IPS-15b (cell line): ENCODE results near the gene HILPDA.

Source experiments
- H3K27me3 ChIP-seq: one replicate; pipeline ENCODE4 v1.6.1; 2013; ENCODE audit warnings: low read length; ENCODE audit not compliant: control insufficient read depth, insufficient read depth
- H3K36me3 ChIP-seq: one replicate; pipeline ENCODE4 v1.6.1; 2013; ENCODE audit warnings: low read length; ENCODE audit not compliant: control insufficient read depth, insufficient read depth
- H3K4me1 ChIP-seq: one replicate; pipeline ENCODE4 v1.6.1; 2013; ENCODE audit warnings: mild to moderate bottlenecking, low read length; ENCODE audit not compliant: control insufficient read depth, insufficient read depth
- H3K4me3 ChIP-seq: one replicate; pipeline ENCODE4 v1.5.1; 2013; ENCODE audit warnings: low read depth, low read length
- H3K9ac ChIP-seq: one replicate; pipeline ENCODE4 v1.6.1; 2013; ENCODE audit warnings: low read depth, mild to moderate bottlenecking, low read length
- H3K9me3 ChIP-seq: one replicate; pipeline ENCODE4 v1.6.1; 2013; ENCODE audit warnings: mild to moderate bottlenecking, low read length; ENCODE audit not compliant: control insufficient read depth, insufficient read depth

HILPDA gene, protein sequence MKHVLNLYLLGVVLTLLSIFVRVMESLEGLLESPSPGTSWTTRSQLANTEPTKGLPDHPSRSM

DNA sequence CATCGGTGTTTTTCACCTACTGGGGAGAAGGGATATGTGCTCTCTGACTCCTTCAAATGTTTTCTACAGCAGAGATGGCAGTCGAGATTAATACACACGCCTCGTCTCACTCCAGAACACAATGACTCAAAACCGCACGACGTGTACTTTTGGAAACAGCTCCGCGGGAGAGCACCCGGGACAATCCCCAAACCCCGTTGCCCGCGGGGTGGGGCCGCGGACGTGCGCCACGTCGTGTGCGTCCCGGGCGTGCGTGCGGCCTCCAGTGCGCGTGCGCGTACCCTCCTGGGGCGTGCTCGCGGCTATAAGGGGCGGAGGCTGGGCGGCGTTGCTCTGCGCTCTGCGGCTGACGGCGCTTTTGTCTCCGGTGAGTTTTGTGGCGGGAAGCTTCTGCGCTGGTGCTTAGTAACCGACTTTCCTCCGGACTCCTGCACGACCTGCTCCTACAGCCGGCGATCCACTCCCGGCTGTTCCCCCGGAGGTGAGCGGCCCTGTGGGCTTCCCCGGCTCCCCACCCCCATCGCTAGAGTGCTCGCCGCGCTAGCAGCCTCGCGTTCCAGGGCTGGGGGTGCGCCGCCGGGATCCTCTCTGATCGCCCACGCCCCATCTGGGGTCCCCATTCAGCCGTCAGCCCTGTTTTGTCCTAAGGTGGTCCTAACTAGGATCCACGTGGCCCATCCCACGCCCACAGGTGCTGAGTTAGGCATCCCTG, at the start of gene HILPDA:
HILPDA (plus strand) TSS at position 336 of the 712 bp plus-strand sequence. CDS start 1,391 bp downstream, outside the sequence.
- peaks cover 21% of the 10 kb centered on the region for H3K4me1 ChIP-seq
- peaks cover 9% of the 10 kb centered on the region for H3K36me3 ChIP-seq
- H3K4me3 ChIP-seq: peak within 1 kb of the TSS; percentile 100
- peak within 1 kb of the TSS; percentile 95 for H3K9ac ChIP-seq
- no peaks in the 10 kb centered on the region for H3K9me3 ChIP-seq
- H3K27me3 ChIP-seq: no peaks in the 10 kb centered on the region

DNA sequence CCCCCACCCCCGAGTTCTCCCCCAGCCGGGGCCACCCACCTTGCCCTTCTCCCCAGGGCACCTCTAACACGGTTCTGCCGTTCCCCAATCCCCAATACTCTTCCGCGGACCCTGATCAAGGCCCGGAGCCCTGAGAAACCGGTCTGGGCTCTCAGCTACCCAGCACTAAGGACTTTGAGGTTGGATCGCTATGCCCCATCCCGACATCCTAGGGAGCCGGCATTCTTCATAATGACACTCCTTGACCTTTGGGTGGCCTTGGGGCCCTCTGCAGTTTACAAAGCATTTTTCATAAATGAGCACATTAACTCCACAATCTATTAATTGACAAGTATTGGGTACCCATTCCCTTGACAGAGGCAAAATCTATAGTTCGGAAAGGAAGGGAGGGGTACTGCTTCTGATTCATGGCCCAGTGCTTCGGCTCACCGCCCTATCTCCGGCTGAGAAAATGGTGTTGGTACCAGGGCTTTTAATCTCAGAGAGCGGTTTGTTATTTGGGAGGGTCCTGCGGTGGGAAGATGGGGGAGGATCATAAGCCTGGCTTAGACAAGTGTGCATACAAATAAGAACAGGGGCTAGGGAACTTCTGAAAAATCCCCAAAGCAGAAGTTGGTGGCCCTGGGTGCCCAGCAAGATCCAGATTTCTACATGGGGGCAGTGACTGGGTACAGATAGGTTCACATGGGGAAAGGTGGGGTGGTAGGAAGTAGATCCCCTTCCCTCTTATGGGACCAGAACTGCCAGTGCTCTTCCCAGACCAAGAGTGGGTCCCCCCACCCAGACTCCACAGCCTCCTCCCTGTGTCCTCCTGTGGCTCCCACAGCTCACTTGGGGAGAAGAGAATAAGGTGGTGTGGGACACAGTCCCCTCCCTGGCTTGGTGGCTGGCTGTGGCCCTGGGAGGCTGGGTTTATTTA, 49.1 kb upstream of the HILPDA start:
- Histone ChIP-seq H3K36me3 (no peaks in the 10 kb centered on the region), H3K9ac (no peak overlapping the region), H3K4me3 (peak overlapping the region; percentile 6), H3K4me1 (peaks cover 19% of the 10 kb centered on the region), H3K9me3 (no peaks in the 10 kb centered on the region), H3K27me3 (peaks cover 84% of the 10 kb centered on the region)

DNA sequence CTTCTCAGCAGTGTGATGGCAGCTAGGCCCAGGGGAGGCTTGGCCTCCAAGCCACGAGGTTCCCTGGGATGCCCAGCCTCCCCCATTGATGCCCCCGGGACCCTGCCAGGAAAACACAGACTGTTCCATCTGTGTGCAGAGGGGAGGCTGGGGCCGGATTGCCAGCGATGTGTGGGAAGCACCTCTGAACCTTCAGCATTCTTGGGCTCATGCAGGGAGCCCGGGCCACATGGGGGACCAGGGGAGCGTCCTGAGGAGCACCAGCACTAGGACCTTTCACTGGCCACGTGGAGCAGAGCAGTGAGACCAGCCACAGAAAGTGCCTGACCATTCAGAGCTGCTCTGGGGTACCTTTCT, 48.5 kb upstream of the HILPDA start:
- no peaks in the 10 kb centered on the region for H3K36me3 ChIP-seq
- H3K4me3 ChIP-seq: peak overlapping the region; percentile 24
- no peaks in the 10 kb centered on the region for H3K9me3 ChIP-seq
- peaks cover 19% of the 10 kb centered on the region for H3K4me1 ChIP-seq
- H3K9ac ChIP-seq: no peak overlapping the region
- H3K27me3 ChIP-seq: peaks cover 88% of the 10 kb centered on the region

DNA sequence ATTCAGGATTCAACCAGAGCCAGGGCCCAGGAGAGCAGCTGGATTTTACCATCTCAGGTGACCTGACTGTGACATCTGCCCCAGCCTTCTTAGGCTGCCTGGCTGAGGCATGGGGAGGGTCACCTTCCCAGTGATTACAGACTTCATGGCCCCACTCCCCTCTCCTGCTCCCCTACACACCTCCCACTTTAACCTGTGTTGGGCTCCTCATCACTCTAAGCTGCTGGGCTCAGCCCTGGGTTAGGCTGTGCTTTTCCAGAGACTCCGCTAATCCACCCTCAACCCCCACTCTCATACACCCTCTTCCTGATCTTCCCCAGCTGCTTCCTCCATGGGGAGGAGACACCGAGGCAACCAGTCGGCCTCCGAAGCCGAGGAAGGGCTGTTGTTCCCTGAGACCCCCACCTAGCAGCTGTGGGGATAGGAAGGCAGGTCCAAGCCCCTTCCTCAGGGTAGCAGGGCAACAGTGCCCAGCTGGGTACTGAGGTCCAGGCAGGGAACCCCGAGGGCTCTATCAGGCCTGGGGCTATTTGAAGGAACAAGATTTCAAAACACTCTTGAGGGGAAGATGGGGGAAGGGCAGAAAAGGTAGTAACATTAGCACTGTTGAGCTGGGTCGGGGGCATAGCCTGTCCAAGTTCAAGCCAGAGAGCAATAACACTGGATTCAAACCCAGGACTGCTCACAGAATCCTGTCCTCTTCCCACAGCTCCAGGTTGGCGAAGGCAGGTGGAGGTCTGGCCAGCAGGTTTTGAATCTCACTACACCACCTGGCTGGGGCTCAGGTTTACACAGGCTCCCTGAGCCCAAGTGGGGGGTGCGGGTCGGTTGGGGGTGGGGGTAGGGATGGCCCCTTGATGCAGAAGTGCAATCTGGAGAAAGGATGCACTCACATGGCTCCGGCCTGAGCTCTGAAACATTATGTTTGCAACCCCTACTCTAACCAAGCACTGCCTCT, 47.6 kb upstream of the HILPDA start:
- H3K9ac ChIP-seq: no peak overlapping the region
- no peaks in the 10 kb centered on the region for H3K36me3 ChIP-seq
- peaks cover 19% of the 10 kb centered on the region for H3K4me1 ChIP-seq
- peak overlapping the region; percentile 24 for H3K4me3 ChIP-seq
- peaks cover 84% of the 10 kb centered on the region for H3K27me3 ChIP-seq
- no peaks in the 10 kb centered on the region for H3K9me3 ChIP-seq

DNA sequence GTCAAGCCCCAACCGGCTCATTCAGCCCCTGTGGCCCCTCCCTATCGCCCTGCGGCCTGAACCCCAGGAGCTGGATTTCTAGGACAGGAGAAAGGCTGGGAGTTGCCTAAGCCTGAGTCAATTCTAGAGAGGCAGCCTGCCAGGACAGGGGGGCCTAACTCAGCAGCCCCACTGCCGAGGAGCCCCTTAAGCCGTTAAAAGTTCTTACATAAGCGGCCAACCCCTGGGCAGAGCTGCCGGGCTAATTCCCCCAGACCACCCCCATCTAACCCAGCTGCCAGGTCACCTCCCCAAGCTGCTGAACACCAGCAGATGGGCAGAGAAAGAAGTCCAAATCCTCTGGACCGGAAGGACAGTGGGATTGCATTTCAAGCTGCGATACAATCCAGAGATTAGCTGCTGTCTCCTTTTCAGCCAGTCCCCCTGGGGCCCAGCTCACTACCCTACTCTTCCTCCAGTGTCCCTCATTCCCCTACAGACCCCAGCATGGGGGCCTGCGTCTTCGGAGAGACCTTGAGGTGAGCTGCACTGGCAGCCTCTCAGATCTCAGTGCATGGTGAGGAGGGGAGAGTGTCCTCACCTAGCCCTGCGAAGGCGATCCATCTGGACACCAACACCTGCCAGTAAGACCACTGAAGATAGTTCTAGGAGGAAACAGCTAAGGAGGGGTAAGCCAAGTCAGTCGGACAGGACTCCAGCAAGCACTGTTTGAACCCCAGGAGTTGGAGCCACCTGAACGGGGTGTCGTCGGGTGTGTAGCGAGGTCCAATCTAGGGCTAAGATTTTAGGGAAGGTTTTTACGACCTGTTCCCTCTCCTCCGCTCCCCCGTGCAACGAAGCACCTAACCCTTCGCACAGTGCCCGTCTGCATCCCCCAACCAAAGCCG, 46.7 kb upstream of the HILPDA start:
- Histone ChIP-seq H3K9me3 (no peaks in the 10 kb centered on the region), H3K27me3 (peaks cover 84% of the 10 kb centered on the region), H3K4me3 (peak overlapping the region; percentile 80), H3K4me1 (peaks cover 17% of the 10 kb centered on the region), H3K36me3 (no peaks in the 10 kb centered on the region), H3K9ac (no peak overlapping the region)

DNA sequence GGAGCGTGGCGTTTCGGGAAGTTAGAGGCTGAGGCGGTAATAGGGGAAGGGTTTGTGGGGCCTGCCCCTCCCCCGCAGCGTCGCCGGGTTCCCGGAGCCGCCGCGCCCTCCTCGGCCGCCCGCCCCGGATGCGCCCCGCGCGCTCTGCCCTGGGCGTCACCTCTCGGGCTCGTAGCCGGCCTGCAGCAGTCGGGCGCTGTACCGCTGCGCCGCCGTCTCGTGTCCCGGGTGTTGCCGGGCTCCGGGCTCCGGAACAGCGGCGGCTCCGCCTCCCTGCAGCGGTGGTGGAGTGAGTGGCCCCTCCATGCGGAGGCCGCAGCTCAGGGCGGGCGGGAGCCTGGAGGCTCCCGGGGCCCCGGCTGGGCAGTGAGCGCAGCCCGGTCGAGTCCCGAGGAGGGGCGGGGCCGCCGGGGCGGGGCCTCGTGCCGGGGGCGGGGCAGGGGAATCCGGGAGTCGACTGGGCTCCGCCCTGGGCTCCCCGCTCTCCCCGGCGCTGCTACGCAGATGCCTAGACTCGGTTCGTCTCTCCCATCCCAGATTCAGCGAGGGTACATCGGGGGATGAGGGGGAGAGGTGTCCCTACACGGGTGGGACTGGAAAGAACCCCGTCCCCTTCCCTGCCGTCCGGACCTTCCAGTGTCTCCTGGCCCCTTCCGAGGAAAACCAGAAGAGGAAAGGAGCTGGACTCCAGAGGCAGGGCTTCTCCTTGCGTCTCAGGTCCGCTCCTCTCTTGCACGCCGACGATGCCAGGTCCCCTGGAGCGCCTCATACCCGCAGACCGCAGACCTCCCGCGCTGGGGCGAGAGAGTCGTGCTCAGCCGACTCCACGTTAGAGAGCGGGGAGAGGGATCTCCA, 45.9 kb upstream of the HILPDA start, which contains the start of gene IMPDH1:
IMPDH1 (minus strand) TSS at position 387 of the 855 bp plus-strand sequence; CDS start at position 306, 81 bp downstream.
- Histone ChIP-seq H3K9ac (peak within 1 kb of the TSS; percentile 61), H3K36me3 (no peaks in the 10 kb centered on the region), H3K27me3 (peaks cover 80% of the 10 kb centered on the region)

DNA sequence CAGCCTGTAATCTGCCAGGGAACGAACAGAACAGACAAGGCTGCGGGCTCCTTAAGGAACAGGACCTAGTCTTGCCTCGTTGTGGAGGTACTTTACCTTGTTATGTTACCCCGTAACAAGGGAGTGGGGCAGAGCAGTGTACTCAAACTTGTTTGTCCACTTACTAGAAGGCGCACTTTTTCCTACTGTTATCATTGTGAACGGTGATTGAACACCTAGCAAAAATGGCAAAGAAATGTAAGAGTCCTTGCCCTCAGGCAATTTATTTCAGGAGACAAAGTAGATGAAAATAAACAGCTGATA, 45.3 kb upstream of the HILPDA start:
- Histone ChIP-seq H3K4me3 (peak overlapping the region; percentile 80), H3K9ac (peak overlapping the region; percentile 61), H3K27me3 (peaks cover 79% of the 10 kb centered on the region), H3K9me3 (no peaks in the 10 kb centered on the region), H3K36me3 (no peaks in the 10 kb centered on the region), H3K4me1 (peaks cover 13% of the 10 kb centered on the region)

More for the DNA sequence above, 45.9 kb upstream of the HILPDA start, which contains the start of gene IMPDH1:
- Histone ChIP-seq H3K4me3 (peak within 1 kb of the TSS; percentile 80), H3K4me1 (peaks cover 16% of the 10 kb centered on the region), H3K9me3 (no peaks in the 10 kb centered on the region)

DNA sequence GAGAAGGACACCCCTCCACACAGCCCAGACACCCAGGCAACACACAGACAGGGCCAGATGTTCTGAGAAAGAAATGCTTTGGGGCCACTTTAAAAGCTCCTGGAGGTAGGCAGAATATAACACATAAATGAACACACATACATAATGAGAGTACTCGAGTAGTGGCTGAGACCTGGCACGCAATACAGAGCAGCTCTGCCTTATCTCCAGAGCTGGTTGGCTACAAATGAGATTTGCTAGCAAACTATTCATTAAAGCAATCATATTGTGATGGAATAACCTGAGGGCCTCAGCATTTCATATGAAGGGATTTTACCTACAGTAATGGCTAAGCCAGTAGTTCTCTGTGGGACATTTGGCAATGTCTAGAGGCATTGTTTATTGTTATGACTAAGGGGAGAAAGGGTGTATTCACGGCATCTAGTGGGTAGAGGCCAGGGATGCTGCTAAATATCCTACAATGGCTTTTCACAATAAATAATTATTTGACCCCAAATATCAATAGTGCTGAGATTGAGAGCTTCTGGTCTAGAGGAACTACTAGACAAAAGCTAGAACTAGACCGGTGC, 40.4 kb upstream of the HILPDA start:
- no peaks in the 10 kb centered on the region for H3K36me3 ChIP-seq
- H3K4me3 ChIP-seq: no peak overlapping the region
- H3K9me3 ChIP-seq: no peaks in the 10 kb centered on the region
- no peak overlapping the region for H3K9ac ChIP-seq
- peaks cover 72% of the 10 kb centered on the region for H3K27me3 ChIP-seq
- no peaks in the 10 kb centered on the region for H3K4me1 ChIP-seq

DNA sequence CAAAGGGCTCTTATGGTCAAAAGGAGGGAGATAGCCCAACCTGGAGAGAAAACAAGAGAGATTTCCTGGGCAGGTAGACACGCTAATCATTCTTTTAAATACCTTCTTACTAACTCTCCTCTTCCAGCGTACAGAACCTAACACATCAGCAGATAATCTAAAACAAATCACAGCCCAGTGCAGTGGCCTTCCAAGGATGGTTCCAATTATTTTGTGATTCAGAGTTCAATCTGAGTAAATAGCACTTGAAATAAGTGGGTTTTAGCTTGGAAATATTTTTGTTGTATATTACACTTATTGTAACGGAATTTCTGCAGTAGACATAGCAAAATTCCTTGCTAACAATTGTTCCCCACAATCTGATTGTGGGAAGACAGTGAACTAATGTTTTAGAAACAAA, 38.6 kb upstream of the HILPDA start:
- no peaks in the 10 kb centered on the region for H3K9me3 ChIP-seq
- H3K4me3 ChIP-seq: no peak overlapping the region
- peaks cover 58% of the 10 kb centered on the region for H3K27me3 ChIP-seq
- H3K9ac ChIP-seq: no peak overlapping the region
- no peaks in the 10 kb centered on the region for H3K4me1 ChIP-seq
- H3K36me3 ChIP-seq: no peaks in the 10 kb centered on the region

DNA sequence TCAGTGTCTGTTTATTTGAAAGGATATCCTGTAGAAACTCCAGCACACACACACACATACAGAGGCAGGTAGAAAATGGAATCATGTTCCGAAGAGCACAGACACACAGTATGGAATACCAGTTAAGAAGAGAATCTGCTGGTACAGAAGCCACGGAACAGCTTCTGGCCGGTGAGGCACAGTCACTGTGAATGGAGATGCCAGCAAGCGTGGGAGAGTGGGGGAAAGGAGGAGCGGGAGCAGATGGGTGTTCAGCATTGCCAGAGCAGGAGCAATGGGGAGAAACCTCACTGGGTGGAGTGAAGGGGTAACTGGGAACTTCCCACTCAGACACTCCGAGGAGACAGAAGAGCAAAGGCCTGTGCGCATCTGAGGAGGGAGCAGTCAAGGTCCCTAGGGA, 36.4 kb upstream of the HILPDA start:
- Histone ChIP-seq H3K9me3 (no peaks in the 10 kb centered on the region), H3K36me3 (no peaks in the 10 kb centered on the region), H3K27me3 (peaks cover 42% of the 10 kb centered on the region)

More for the DNA sequence above, 36.4 kb upstream of the HILPDA start:
- no peaks in the 10 kb centered on the region for H3K4me1 ChIP-seq
- H3K9ac ChIP-seq: no peak overlapping the region
- no peak overlapping the region for H3K4me3 ChIP-seq
